GM12878 (cell line): ENCODE measurements around the gene MPZL3. TPM values are rescaled to one million over a fixed set of nuclear protein-coding genes. Genes with fewer than 3 reads are reported as not detected.

Source experiments
- ATAC-seq: fragments of 200-7000 bp; cut with Tn5 transposase; 3 replicates; pipeline ENCODE4 v1.9.1; 2020; ENCODE audit warnings: mild to moderate bottlenecking, moderate library complexity
- BruUV-seq: library from RNA; stranded (reverse); fragments of 400-500 nt; replicated peaks from 2 replicates; lab custom pipeline; 2021; lab: Mats Ljungman, UMichigan
- CTCF ChIA-PET: fragments of 300-600 bp; sonication (Branson Sonifier 250); formaldehyde crosslinking; extraction: SDS; loops from one replicate; lab custom pipeline; 2021; ENCODE audit warnings: inconsistent platforms; lab: Yijun Ruan, JAX
- POLR2A ChIA-PET: fragments of 350-600 bp; formaldehyde crosslinking; extraction: SDS; loops from one replicate; lab custom pipeline; 2021; ENCODE audit warnings: inconsistent platforms; lab: Charles Lee
- RAD21 ChIA-PET: fragments of 300-600 bp; sonication (Branson Sonifier 250); formaldehyde crosslinking; loops from one replicate; lab custom pipeline; 2023; ENCODE audit warnings: antibody characterized with exemption; ENCODE audit not compliant: unreplicated experiment; lab: Charles Lee
- SMC1A ChIA-PET: fragments of 300-600 bp; sonication (Branson Sonifier 250); formaldehyde crosslinking; loops from one replicate; lab custom pipeline; 2023; ENCODE audit not compliant: unreplicated experiment, uncharacterized antibody; lab: Charles Lee
- DNase-seq: peaks from one replicate; pipeline ENCODE4 v3.0.0-alpha.2; 2011; ENCODE audit warnings: low read depth, low spot score
- FAIRE-seq: peaks from 3 replicates; lab custom pipeline; 2011; peaks lifted over from hg19 to GRCh38; lab: Jason Lieb, UNC
- H2AFZ ChIP-seq: 2 replicates; pipeline ENCODE4 v1.6.0; 2011; ENCODE audit warnings: low read depth, low read length, control low read depth; ENCODE audit not compliant: control insufficient read depth
- H3K27ac ChIP-seq: 2 replicates; pipeline ENCODE4 v1.5.1; 2011; ENCODE audit warnings: control low read depth; ENCODE audit not compliant: control insufficient read depth, insufficient read depth
- H3K27me3 ChIP-seq, 2 experiments: replicated peaks in 1 of 2; 2 replicates each; pipeline versions ENCODE4 v1.6.0 to v1.6.1; 2011; ENCODE audit warnings: low read length in 1 of 2; ENCODE audit not compliant: control insufficient read depth in 2 of 2, insufficient read depth in 2 of 2
- H3K36me3 ChIP-seq, 2 experiments: 2 replicates each; pipeline ENCODE4 v1.5.1; 2011; ENCODE audit warnings: low read length in 1 of 2; ENCODE audit not compliant: control insufficient read depth in 2 of 2, insufficient read depth in 2 of 2
- H3K4me1 ChIP-seq: 2 replicates; pipeline ENCODE4 v1.6.1; 2011; ENCODE audit warnings: mild to moderate bottlenecking, low read length, moderate library complexity, mixed read lengths; ENCODE audit not compliant: control insufficient read depth, insufficient read depth
- H3K4me2 ChIP-seq: 2 replicates; pipeline ENCODE4 v1.6.0; 2011; ENCODE audit warnings: control low read depth; ENCODE audit not compliant: control insufficient read depth, insufficient read depth
- H3K4me3 ChIP-seq: fragments of 200-600 bp; sonication (generic); 2 replicates; pipeline ENCODE4 v1.5.1; 2016
- H3K79me2 ChIP-seq: 2 replicates; pipeline ENCODE4 v1.6.0; 2011; ENCODE audit warnings: low read length; ENCODE audit not compliant: control insufficient read depth, insufficient read depth
- H3K9ac ChIP-seq: 2 replicates; pipeline ENCODE4 v1.8.0; 2011; ENCODE audit warnings: low read length, control low read depth, mixed read lengths; ENCODE audit not compliant: control insufficient read depth, insufficient read depth
- H3K9me3 ChIP-seq: replicated peaks from 3 replicates; pipeline ENCODE4 v1.5.1; 2011; ENCODE audit warnings: mild to moderate bottlenecking, low read length; ENCODE audit not compliant: control insufficient read depth, insufficient read depth
- H4K20me1 ChIP-seq: 2 replicates; pipeline ENCODE4 v1.6.0; 2011; ENCODE audit not compliant: control insufficient read depth, insufficient read depth
- CHD2 ChIP-seq: IDR thresholded peaks from 2 replicates; pipeline ENCODE4 v1.6.1; 2011; ENCODE audit warnings: low read depth, low read length, improper control_type of control experiment, borderline replicate concordance
- CHD4 ChIP-seq: fragments of 200-600 bp; sonication (generic); IDR thresholded peaks from 2 replicates; pipeline ENCODE4 v1.6.1; 2016; ENCODE audit warnings: mild to moderate bottlenecking
- GATAD2B ChIP-seq: fragments of 450-650 bp; conservative IDR thresholded peaks from 2 replicates; pipeline ENCODE4 v1.6.1; 2017; ENCODE audit warnings: low read depth, mild to moderate bottlenecking, moderate library complexity
- HDAC6 ChIP-seq: fragments of 200-600 bp; sonication (generic); IDR thresholded peaks from one replicate; pipeline ENCODE4 v1.8.0; 2017; ENCODE audit warnings: antibody characterized with exemption; ENCODE audit not compliant: unreplicated experiment
- MTA3 ChIP-seq: IDR thresholded peaks from 2 replicates; pipeline ENCODE4 v1.6.1; 2012; ENCODE audit warnings: low read length, inconsistent platforms, borderline replicate concordance
- MYC ChIP-seq: IDR thresholded peaks from 2 replicates; pipeline ENCODE4 v1.6.1; 2011; ENCODE audit warnings: mild to moderate bottlenecking, low read length, moderate library complexity, inconsistent platforms; ENCODE audit not compliant: insufficient read depth, insufficient replicate concordance, insufficient read length, severe bottlenecking
- NBN ChIP-seq: fragments of 450-650 bp; IDR thresholded peaks from 2 replicates; pipeline ENCODE4 v1.6.1; 2016
- NFXL1 ChIP-seq: fragments of 450-650 bp; IDR thresholded peaks from 2 replicates; pipeline ENCODE4 v1.6.1; 2017; ENCODE audit warnings: antibody characterized with exemption, mild to moderate bottlenecking, borderline replicate concordance
- NFYA ChIP-seq: IDR thresholded peaks from 2 replicates; pipeline ENCODE4 v1.6.1; 2011; ENCODE audit warnings: low read depth, mild to moderate bottlenecking, low read length, improper control_type of control experiment, borderline replicate concordance
- NR2F1 ChIP-seq: fragments of 450-650 bp; conservative IDR thresholded peaks from 2 replicates; pipeline ENCODE4 v1.6.1; 2017; ENCODE audit warnings: mild to moderate bottlenecking
- RFX5 ChIP-seq: IDR thresholded peaks from 2 replicates; pipeline ENCODE4 v1.6.1; 2011; ENCODE audit warnings: low read depth, low read length, improper control_type of control experiment
- RUNX3 ChIP-seq: IDR thresholded peaks from 2 replicates; pipeline ENCODE4 v1.6.1; 2012; ENCODE audit warnings: low read length, inconsistent platforms
- SMC3 ChIP-seq: IDR thresholded peaks from 2 replicates; pipeline ENCODE4 v1.6.1; 2011; ENCODE audit warnings: low read length, improper control_type of control experiment, borderline replicate concordance
- SP1 ChIP-seq: IDR thresholded peaks from one replicate; pipeline ENCODE4 v1.6.1; 2011; ENCODE audit warnings: low read depth, low read length
- STAT3 ChIP-seq: IDR thresholded peaks from 2 replicates; pipeline ENCODE4 v1.6.1; 2011; ENCODE audit warnings: low read depth, low read length, improper control_type of control experiment
- WRNIP1 ChIP-seq: IDR thresholded peaks from 2 replicates; pipeline ENCODE4 v1.6.1; 2011; ENCODE audit warnings: low read depth, low read length, improper control_type of control experiment, borderline replicate concordance
- WGBS: methylation state at CpG from one replicate; pipeline ENCODE4 v1.1.6; 2016; ENCODE audit warnings: low lambda C conversion rate; ENCODE audit not compliant: insufficient replicate concordance, insufficient coverage; ENCODE audit errors: missing lambda C conversion rate; 5-methylcytosine and 5-hydroxymethylcytosine counted together
- in situ Hi-C: fragments of 300-500 bp; cut with MboI; formaldehyde crosslinking; loops from 9 replicates; pipeline ENCODE4 v1.14.3; 2018; ENCODE audit warnings: mixed read lengths
- intact Hi-C: fragments of 100-400 bp; cut with micrococcal nuclease; formaldehyde crosslinking; loops from one replicate; pipeline ENCODE4 v1.14.2; 2022; ENCODE audit not compliant: unreplicated experiment
- polyA plus RNA-seq, 11 experiments: library from polyadenylated mRNA; depleted of rRNA in 4 of 11; unstranded in 6 of 11; stranded (reverse) in 5 of 11; fragments of >200 nt; fragmentation: Nextera tagmentation in 4 of 11; fragmentation: Illumina TruSeq in 1 of 11; extraction: Ambion mirVana in 4 of 11; extraction: Trizol in 1 of 11; gene quantifications; 1 replicate in 1 of 11; 2 replicates in 10 of 11; pipeline versions ENCODE4 v1.2.1 to v1.2.3, GENCODE V29; 2011 to 2016; ENCODE audit warnings: inconsistent platforms in 2 of 11, missing spikeins in 2 of 11, low read depth in 1 of 11
- total RNA-seq, 4 experiments: library from RNA; depleted of rRNA in 3 of 4; stranded (reverse); fragments of >200 nt in 3 of 4; fragmentation: Illumina TruSeq in 1 of 4; extraction: Trizol in 1 of 4; gene quantifications; 2 replicates each; pipeline versions ENCODE4 v1.2.1 to v1.2.3, GENCODE V29; 2013 to 2021
- TF ChIP-seq, protein P1 (sequence below): fragments of 450-650 bp; formaldehyde crosslinking; IDR thresholded peaks from 2 replicates; pipeline ENCODE4 v1.4.0; 2020; ENCODE audit warnings: mild to moderate bottlenecking, moderate library complexity
- TF ChIP-seq, protein P2 (sequence below): fragments of 450-650 bp; IDR thresholded peaks from 2 replicates; pipeline ENCODE4 v1.6.1; 2017; ENCODE audit warnings: mild to moderate bottlenecking, moderate library complexity

The MPZL3 gene
- total and polyA plus RNA-seq, 10 of the 15 experiments (the other 5 are each of a cell fraction or from before 2014, with no cell fraction given), result 2.1 to 7.5 (median 6.2) TPM

DNA sequence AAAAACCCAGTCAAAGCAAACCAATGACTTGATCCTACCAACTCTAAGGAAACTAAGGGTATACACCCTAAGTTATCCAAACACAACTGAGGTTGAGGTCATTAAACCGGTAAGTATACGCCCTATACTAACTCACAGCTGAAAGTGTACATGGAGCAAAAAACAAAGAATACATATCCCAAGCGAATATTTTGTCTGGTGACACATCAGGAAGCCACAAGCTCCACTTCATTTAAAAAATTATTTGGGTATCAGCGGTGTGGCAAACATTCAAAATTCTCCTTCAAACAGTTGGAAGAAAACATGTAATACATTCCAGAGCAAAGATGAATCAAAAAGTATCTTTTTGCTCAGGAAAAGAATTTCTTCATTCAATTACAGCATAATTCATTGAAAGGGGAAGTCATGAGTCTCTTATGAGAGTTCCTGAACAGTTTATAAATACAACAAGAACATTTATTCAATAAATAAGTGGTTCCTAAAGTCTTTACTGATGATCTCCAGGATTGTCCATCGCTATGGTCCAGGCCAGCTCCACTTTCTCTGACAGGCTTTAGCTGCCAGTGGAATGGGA is 22.8 kb downstream of the MPZL3 start:
- H3K27ac ChIP-seq, result no peak overlapping the region
- RAD21 ChIA-PET, result interaction anchor here (1.4 to 1.7 kb wide), 2 partner anchors 13 to 31 kb away, joined by 4 to 5 read pairs; no protein-coding TSS in a partner anchor
- H3K79me2 ChIP-seq, result no peaks in the 10 kb centered on the region
- FAIRE-seq (no peak), ATAC-seq (no peak), DNase-seq (no peak)
- intact Hi-C loops, result loop anchor here (2.0 kb wide), 1 partner anchor 15 kb away; no protein-coding TSS in a partner anchor
- peaks cover 30% of the 10 kb centered on the region for H3K4me1 ChIP-seq
- H3K9ac ChIP-seq, result no peak overlapping the region
- WGBS, result 98% methylated on average over 5 of the region's 5 CpGs
- H3K4me3 ChIP-seq, result no peak overlapping the region
- no peaks in the 10 kb centered on the region for H3K27me3 ChIP-seq
- BruUV-seq, result no TSS peak
- H4K20me1 ChIP-seq, result no peaks in the 10 kb centered on the region
- in situ Hi-C loops, result no loop called here
- CTCF ChIA-PET, result interaction anchor here (1.0 to 1.1 kb wide), 3 partner anchors 13 to 31 kb away, joined by 3 to 4 read pairs (median 3); no protein-coding TSS in a partner anchor
- no peak overlapping the region for H2AFZ ChIP-seq
- H3K9me3 ChIP-seq, result peaks cover 1% of the 10 kb centered on the region; the same call in 1 of the 3 replicates
- H3K36me3 ChIP-seq, result peaks cover 0 to 2% of the 10 kb centered on the region in 2 experiments; a peak in 2 of 4 replicates
- SMC1A ChIA-PET, result interaction anchor here (1.4 to 2.5 kb wide), 5 partner anchors 10 to 30 kb away, joined by 3 to 10 read pairs (median 8); no protein-coding TSS in a partner anchor
- no peak overlapping the region for H3K4me2 ChIP-seq
- POLR2A ChIA-PET, result interaction anchor here (0.7 kb wide), 1 partner anchor 13 kb away, joined by 4 read pairs; no protein-coding TSS in a partner anchor
- no peak for TF ChIP-seq STAT3
- no peak for TF ChIP-seq HDAC6
- no peak for TF ChIP-seq NFYA
- no peak for TF ChIP-seq MTA3
- no peak for TF ChIP-seq SP1
- no peak for TF ChIP-seq MYC
- TF ChIP-seq, protein P1, sequence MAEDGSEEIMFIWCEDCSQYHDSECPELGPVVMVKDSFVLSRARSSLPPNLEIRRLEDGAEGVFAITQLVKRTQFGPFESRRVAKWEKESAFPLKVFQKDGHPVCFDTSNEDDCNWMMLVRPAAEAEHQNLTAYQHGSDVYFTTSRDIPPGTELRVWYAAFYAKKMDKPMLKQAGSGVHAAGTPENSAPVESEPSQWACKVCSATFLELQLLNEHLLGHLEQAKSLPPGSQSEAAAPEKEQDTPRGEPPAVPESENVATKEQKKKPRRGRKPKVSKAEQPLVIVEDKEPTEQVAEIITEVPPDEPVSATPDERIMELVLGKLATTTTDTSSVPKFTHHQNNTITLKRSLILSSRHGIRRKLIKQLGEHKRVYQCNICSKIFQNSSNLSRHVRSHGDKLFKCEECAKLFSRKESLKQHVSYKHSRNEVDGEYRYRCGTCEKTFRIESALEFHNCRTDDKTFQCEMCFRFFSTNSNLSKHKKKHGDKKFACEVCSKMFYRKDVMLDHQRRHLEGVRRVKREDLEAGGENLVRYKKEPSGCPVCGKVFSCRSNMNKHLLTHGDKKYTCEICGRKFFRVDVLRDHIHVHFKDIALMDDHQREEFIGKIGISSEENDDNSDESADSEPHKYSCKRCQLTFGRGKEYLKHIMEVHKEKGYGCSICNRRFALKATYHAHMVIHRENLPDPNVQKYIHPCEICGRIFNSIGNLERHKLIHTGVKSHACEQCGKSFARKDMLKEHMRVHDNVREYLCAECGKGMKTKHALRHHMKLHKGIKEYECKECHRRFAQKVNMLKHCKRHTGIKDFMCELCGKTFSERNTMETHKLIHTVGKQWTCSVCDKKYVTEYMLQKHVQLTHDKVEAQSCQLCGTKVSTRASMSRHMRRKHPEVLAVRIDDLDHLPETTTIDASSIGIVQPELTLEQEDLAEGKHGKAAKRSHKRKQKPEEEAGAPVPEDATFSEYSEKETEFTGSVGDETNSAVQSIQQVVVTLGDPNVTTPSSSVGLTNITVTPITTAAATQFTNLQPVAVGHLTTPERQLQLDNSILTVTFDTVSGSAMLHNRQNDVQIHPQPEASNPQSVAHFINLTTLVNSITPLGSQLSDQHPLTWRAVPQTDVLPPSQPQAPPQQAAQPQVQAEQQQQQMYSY, result no peak
- no peak for TF ChIP-seq GATAD2B
- no peak for TF ChIP-seq SMC3
- no peak for TF ChIP-seq NR2F1
- no peak for TF ChIP-seq CHD2
- no peak for TF ChIP-seq NBN
- TF ChIP-seq, protein P2, sequence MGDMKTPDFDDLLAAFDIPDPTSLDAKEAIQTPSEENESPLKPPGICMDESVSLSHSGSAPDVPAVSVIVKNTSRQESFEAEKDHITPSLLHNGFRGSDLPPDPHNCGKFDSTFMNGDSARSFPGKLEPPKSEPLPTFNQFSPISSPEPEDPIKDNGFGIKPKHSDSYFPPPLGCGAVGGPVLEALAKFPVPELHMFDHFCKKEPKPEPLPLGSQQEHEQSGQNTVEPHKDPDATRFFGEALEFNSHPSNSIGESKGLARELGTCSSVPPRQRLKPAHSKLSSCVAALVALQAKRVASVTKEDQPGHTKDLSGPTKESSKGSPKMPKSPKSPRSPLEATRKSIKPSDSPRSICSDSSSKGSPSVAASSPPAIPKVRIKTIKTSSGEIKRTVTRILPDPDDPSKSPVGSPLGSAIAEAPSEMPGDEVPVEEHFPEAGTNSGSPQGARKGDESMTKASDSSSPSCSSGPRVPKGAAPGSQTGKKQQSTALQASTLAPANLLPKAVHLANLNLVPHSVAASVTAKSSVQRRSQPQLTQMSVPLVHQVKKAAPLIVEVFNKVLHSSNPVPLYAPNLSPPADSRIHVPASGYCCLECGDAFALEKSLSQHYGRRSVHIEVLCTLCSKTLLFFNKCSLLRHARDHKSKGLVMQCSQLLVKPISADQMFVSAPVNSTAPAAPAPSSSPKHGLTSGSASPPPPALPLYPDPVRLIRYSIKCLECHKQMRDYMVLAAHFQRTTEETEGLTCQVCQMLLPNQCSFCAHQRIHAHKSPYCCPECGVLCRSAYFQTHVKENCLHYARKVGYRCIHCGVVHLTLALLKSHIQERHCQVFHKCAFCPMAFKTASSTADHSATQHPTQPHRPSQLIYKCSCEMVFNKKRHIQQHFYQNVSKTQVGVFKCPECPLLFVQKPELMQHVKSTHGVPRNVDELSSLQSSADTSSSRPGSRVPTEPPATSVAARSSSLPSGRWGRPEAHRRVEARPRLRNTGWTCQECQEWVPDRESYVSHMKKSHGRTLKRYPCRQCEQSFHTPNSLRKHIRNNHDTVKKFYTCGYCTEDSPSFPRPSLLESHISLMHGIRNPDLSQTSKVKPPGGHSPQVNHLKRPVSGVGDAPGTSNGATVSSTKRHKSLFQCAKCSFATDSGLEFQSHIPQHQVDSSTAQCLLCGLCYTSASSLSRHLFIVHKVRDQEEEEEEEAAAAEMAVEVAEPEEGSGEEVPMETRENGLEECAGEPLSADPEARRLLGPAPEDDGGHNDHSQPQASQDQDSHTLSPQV, result no peak
- TF ChIP-seq RFX5, result no peak
- TF ChIP-seq NFXL1, result no peak
- no peak for TF ChIP-seq WRNIP1
- TF ChIP-seq CHD4, result no peak
- no peak for TF ChIP-seq RUNX3
